GM18873 (cell line): ENCODE data around the gene SWT1.

Source experiments
- ATAC-seq: cut with Tn5 transposase; IDR thresholded peaks from one replicate; pipeline ENCODE4 v1.9.1; 2021; ENCODE audit warnings: mild to moderate bottlenecking, moderate library complexity, moderate number of reproducible peaks; ENCODE audit not compliant: unreplicated experiment, low FRiP score

SWT1 gene

GRCh38 chr1:185156854-185157598 is at the start of gene SWT1, which contains the start of gene TRMT1L:
SWT1 (plus strand) TSS chr1:185157167; CDS start chr1:185160842, 3,675 bp downstream.
TRMT1L (minus strand) TSS chr1:185156953; CDS start chr1:185156712, 241 bp downstream.
- peak; percentile 96 for ATAC-seq

- ATAC-seq, result no peak
These were observed 48.6 kb upstream of the SWT1 start for GRCh38 chr1:185108321-185108720.

- ATAC-seq, result no peak
These were observed 46.8 kb upstream of the SWT1 start for GRCh38 chr1:185110145-185110544.

- ATAC-seq, result no peak
These were observed 45.1 kb upstream of the SWT1 start for GRCh38 chr1:185111873-185112272.

DNA sequence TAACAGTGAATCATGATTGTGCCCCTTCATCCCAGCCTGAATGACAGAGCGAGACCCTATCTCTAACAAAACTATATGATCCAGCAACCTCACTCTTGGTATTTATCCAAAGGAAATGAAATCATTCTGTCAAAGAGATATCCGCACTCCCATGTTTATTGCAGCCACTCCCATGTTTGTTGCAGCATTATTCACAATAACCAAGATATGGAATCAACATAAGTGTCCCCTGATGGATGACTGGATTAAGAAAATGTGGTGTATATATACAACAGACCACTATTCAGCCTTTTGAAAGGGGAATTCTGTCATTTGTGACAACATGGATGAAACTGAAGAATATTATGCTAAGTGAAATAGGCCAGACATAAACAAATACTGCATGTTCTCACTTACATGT is 44.6 kb upstream of the SWT1 start:
- no peak for ATAC-seq

DNA sequence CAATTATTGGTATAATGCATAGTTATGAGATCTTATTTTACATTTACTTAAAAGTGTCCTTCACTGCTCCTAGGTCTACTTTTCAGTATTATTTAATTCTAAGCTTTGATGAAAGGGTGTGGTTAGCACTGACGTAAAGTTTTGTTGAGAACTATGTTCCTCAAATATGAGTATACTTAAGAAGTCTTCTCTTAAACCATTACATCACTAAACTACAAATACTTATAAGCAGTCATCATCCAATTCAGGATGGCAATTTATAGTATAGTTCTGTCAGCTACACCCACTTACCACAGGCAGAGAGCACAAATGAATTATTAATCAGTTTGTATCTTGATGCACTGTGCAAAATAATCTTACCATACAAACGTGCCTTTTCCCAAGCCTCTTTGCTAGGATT is 27.3 kb upstream of the SWT1 start:
- no peak for ATAC-seq

- no peak for ATAC-seq
These were observed 24.4 kb upstream of the SWT1 start for GRCh38 chr1:185132534-185132933.

- no peak for ATAC-seq
These were observed 18.9 kb upstream of the SWT1 start for GRCh38 chr1:185137896-185138545.

- no peak for ATAC-seq
These were observed 17.7 kb upstream of the SWT1 start for GRCh38 chr1:185139246-185139645.

GRCh38 chr1:185144233-185144632 is 12.7 kb upstream of the SWT1 start:
- no peak for ATAC-seq

DNA sequence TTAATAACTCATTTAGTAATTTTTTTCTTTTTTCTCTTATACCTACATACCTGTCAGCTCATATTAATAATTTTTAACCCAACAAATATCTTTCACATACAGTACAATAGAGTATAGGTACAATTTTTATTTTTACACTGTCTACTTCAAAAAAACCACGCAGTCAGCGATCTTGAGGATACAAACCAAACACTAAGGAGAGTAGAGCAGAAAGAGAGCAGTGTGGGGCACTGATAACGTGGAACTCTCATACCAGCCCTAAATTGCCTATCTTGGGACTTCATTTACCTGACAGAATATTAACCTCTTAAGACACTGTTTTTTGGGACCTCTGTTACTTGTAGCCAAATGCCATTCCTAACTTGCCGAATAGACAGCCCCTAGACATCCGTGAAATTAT is 5.8 kb upstream of the SWT1 start:
- ATAC-seq, result no peak

- ATAC-seq, result no peak
These were observed 4.7 kb upstream of the SWT1 start for GRCh38 chr1:185152187-185152767.

DNA sequence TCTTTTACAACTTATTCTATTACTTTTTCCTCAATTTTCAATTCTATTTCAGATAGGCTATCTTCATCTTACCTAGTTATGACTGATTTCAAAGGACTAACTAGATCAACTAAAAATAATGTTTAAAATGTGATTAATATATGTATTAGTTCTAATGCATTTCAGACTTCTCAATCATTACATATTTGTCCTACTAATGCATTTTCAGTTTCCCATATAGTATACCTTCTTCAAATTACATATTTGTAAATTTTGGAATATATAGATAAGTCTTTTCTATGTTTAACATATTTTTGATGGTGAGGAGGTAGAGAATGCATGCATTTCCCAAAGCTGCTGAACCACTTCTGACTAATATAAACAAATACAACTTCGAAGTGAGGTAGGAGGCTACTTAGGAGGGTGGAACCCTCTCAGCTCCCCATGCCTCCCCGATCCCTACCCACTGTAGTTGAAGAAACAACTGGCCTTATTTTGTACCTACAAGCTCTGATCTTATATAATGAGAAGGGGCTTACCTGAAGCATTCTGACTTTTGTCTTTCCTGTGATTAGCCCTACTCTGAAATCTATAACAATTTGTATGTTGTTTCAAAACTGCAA is 2.0 kb upstream of the SWT1 start:
- no peak for ATAC-seq

- ATAC-seq, result no peak
These were observed 1.2 kb upstream of the SWT1 start for GRCh38 chr1:185155600-185156287.

DNA sequence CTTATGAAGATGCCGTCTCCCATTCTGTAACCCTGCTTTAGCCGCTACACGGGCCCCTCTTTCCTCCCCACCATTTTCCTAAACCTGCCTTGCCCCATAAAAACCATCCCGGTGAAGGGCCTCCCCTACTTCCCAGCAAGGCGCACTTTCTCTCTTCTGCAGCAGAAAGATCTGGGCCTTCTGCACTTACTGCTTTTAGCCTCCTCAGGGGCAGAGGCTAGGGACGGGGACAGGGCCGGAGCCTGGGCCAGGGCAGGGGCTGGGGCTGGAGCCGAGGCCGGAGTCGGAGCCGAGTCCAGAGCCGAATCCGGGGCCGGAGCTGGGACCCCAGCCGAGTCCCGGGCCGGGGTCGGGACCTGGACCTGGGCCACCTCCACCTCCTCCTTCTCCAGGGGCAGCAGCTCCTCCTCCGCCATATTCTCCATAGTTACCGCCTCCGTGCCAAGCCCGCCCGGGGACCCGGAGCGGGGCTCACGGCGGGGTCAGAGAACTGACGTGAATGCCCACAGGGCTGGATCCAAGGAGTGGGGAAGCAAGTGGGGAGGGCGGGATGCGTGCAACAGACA is 596 bp upstream of the SWT1 start:
- ATAC-seq, result peak; percentile 21

DNA sequence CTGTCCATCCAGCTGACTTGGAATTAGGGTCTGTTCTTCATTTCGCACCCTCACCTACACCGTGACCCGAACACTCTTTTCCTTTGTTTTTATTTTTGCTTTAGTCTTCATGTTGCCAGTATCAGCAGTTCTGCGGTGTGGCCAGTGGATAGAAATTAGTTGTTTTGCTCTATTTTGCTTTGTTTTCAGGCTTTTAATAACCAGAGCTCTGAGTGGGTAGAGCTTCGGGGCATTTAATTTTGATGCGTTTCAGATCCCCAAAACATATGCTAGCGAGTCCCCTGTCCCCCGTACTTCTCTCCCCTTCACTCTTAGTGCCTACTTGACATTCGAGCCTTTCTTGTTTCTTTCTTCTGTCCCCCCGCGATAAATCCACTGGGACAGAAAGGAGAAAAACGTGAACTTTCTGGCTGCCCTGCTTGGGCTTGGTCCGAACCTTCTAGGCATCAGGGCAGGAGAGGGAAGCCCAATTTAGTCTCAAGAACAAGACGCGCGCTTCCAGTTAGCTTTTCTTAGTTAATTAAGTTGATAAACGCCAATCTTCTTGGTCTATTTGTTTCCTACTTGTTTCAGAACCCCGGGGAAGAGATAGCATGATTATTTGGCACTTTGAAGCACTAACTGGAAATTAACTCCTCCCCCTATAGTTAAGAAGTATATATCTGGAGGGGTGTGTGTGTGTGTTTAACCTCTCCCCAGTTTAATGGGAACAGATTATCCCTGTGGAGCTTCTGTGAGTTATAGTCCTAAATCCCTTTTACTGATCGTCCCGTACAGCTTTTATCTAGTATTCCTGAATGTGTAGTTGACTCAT is 839 bp downstream of the SWT1 start:
- no peak for ATAC-seq

- ATAC-seq, result no peak
These were observed 1.8 kb downstream of the SWT1 start for GRCh38 chr1:185158800-185159199.

- ATAC-seq, result no peak
These were observed 3.0 kb downstream of the SWT1 start for GRCh38 chr1:185159966-185160365.

GRCh38 chr1:185162491-185162890 is 5.5 kb downstream of the SWT1 start:
- ATAC-seq, result no peak

DNA sequence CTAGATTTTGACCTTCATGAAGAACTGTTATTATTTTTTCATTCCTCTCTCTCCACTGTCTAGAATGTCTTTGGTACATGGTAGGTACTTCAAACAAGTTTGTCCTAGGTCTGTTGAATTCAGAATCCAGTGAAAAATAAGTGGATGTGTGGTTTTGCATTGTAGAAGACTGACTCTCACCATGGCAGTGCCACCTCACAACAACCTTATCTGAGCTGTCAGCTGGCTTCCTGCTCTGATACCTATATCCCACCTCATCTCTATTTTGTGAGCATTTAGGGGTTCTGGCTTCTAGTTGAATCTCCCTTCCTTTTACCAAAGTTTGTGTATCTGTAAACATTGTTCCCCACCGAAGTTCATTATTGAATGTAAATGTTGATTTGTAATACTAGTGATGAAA is 9.1 kb downstream of the SWT1 start:
- no peak for ATAC-seq
